Esophagus muscularis mucosa (tissue), 4 donors: ENCODE results near the gene TTBK1.

Experiments
- CTCF ChIP-seq, 3 experiments: fragments of 200-600 bp in 2 of 3; fragments of 450-650 bp in 1 of 3; sonication (generic) in 2 of 3; IDR thresholded peaks; one replicate each; pipeline ENCODE4 v1.5.1; 2017 to 2019; ENCODE audit warnings: antibody characterized with exemption in 3 of 3, mild to moderate bottlenecking in 2 of 3, moderate library complexity in 1 of 3
- EP300 ChIP-seq: sonication (generic); formaldehyde crosslinking; IDR thresholded peaks from one replicate; pipeline ENCODE4 v1.6.1; 2017; ENCODE audit warnings: antibody characterized with exemption
- POLR2A ChIP-seq: fragments of 450-650 bp; IDR thresholded peaks from one replicate; pipeline ENCODE4 v1.6.1; 2017; ENCODE audit warnings: antibody characterized with exemption, moderate library complexity, mild to moderate bottlenecking, low read depth
- POLR2AphosphoS5 ChIP-seq, 2 donors: sonication (generic); formaldehyde crosslinking; IDR thresholded peaks; one replicate each; pipeline ENCODE4 v1.6.1; 2017; ENCODE audit warnings: antibody characterized with exemption in 2 of 2

DNA sequence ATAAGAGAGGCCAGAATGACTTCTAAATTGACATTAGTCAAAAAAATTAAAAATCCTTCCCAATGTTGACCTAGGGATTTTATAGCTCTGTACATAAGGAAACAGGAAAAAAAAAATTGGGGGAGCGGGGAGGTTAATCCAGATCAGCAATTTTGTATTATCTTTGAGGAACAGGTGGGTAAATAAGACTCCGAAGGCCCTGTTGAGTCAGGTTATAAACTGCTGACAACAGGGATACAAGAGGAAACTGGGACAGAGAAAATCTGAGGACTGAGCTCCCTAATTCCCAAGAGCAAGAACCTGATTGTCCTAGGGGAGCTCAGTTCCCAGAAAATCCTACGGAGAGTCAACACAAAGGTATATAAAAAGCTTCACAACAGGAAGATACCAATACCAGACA lies 92.2 kb downstream of the TTBK1 start:
- no peak for TF ChIP-seq POLR2A
- TF ChIP-seq CTCF (IDR thresholded peaks at IDR 0.05), result no peak
- TF ChIP-seq EP300, result no peak
- TF ChIP-seq POLR2AphosphoS5 (IDR thresholded peaks at IDR 0.05), result no peak
